Stimulated activated CD4-positive, alpha-beta T cell treated with anti-CD3 and anti-CD28 coated beads, TNF-alpha, amount 100 ng/mL, for 1 hour (primary cell): ENCODE measurements around the gene NF1.
"Not testable (repeated sequence)": the region's sequence is repeated elsewhere in the genome, so short reads cannot be mapped to it uniquely, and the experiment has no call there.

Experiments
- DNase-seq, 3 donors: peaks; one replicate each; pipeline ENCODE4 v3.0.0-alpha.2; 2020; ENCODE audit warnings: low read depth in 3 of 3, low spot score in 1 of 3

The NF1 gene

GRCh38 chr17:31085563-31085962 is 9.2 kb upstream of the NF1 start:
- DNase-seq = no peak

DNA sequence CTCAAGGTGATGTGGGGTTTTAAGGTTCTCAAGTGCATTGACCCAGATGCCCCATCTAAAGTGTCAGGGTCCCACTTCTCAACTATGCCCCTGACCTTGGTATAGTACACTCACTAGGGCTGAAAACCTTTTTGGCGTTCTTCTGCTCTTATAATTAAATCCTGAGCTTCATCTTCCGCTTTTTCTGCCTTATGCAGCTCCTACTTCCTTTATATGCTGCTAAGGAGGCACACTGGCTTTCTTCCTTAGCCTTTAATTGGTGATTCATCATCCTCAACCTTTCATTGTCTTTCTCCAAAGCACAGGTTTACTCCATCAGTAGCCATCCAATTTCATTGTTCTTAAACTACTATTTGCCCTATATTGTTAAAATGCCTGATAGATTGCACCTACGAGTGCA is 5.3 kb upstream of the NF1 start:
- no peak for DNase-seq

DNA sequence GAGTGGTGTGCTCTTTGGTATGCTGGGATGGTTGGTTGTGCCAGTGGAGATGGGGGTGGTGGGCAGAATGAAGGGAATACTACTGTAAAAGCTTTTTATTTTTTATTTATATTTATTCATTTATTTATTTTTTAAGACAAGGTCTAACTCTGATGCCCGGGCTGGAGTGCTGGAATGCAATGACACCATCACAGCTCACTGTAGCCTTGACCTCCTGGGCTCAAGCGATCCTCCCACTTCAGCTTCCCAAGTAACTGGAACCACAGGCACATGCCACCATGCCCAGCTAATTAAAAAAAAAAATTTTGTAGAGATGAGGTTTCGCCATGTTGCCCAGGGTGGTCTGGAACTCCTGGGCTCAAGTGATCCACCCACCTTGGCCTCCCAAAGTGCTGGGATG is 4.1 kb upstream of the NF1 start:
- not testable (repeated sequence) for DNase-seq

- no peak for DNase-seq
These were observed 2.2 kb upstream of the NF1 start for GRCh38 chr17:31092475-31093064.

DNA sequence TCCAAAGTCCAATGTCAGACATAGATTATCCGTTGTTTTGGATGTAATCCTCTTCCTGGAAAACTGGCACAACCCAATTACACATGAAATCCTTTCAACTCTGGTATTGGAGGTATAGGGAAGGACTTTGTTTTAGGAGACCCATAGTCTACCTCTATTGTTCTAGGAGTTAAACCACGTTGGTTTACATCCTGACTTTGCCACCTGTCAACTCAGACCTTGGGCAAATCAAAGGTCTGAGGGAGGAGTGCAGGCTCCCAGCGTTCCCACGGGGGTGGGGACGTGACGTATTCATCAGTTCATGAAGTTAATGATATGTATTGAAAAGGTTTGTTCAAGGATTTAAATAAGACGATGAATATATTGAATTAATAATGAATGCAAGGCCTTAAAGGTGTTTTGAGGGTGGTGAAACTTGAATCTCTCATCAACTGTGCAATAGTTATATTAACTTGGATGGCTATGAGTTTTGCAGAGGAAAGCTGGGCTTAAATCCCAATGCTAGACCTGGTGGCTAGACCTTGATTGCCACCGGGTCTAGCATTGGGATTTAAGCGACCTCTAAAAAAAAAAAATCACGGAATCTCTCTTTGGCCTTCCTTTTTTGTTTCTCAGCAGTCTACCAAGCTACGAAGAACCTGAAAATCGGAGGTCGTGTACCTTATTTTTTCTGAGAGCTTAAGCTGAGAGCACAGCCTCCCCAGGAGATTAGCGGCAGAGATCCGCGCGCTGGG is 744 bp upstream of the NF1 start:
- no peak for DNase-seq

GRCh38 chr17:31095236-31096105 is 694 bp downstream of the NF1 start:
- peak in 1 of 3 donors; percentile 13 for DNase-seq

- no peak for DNase-seq
These were observed 1.3 kb downstream of the NF1 start for GRCh38 chr17:31096106-31096436.

GRCh38 chr17:31099016-31099415 is 4.2 kb downstream of the NF1 start:
- DNase-seq = no peak

GRCh38 chr17:31100840-31101459 is 6.2 kb downstream of the NF1 start:
- no peak for DNase-seq

DNA sequence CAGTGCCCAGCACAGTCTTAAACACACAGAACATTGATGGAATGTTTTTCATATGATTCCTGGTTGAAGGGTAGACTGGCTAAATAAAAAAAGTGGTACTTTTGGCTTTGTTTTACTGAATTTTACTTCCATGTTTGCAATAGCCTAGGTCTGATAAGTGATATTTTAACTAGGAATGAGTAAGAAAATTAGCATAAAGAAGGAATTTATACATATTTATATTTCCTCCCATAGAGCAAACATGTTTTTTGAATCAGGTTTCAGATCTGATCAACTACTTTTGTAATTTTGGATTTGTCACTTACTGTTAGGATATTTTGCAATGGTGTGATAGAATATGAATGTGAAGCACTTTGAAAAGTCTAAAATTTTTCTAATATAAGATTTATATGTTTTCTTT is 7.2 kb downstream of the NF1 start:
- DNase-seq = no peak

- no peak for DNase-seq
These were observed 11.2 kb downstream of the NF1 start for GRCh38 chr17:31105991-31106390.

DNA sequence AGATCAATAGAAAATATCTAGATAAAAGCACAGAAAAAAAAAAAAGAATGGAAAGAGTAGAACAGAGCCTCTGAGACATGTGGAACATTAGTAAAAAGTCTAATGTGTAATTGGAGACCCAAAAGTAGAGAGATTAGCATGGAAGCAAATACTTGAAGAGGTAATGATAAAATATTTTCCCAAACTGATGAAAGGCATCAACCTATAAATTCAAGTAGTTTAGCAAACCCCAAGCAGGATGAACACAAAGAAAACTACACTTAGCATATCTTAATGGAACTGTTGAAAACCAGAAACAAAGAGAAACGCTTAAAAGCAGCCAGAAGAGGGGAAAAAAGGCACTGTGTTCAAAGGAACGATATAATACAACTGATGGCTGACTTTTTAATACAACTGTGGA is 16.4 kb downstream of the NF1 start:
- DNase-seq = no peak

- DNase-seq = no peak
These were observed 17.4 kb downstream of the NF1 start for GRCh38 chr17:31112001-31112661.

- DNase-seq = not testable (repeated sequence)
These were observed 18.6 kb downstream of the NF1 start for GRCh38 chr17:31113368-31113767.

GRCh38 chr17:31113939-31114338 is 19.2 kb downstream of the NF1 start:
- DNase-seq = no peak

DNA sequence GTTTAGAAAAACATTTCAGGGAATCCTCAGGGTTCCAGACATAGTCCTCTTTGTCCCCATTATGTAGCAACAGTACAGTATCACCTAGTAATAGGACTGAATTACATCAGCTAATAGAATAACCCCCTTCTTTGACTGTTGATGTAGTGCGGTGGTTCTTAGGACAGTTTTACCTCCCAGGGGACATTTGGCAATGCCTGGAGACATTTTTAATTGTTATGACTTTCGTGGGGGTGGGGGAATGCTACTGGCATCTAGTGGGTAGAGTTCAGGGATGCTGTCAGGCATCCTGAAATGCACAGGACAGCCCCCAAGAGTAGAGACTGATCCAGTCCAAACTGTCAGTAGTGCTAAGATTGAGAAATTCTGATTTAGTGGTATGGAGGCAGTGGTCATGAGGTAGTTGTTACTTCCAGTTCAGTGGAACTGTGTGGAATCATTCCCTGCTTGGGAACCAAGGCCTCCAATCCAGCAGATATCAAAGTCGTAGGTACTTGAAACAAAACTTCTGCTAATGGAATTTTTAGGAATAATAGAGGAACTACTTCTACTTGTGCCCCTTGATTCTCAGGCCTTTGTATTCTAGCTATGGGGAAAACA is 20.3 kb downstream of the NF1 start:
- no peak for DNase-seq

GRCh38 chr17:31116167-31116566 is 21.4 kb downstream of the NF1 start:
- no peak for DNase-seq

GRCh38 chr17:31122746-31123145 is 28.0 kb downstream of the NF1 start:
- DNase-seq = no peak

DNA sequence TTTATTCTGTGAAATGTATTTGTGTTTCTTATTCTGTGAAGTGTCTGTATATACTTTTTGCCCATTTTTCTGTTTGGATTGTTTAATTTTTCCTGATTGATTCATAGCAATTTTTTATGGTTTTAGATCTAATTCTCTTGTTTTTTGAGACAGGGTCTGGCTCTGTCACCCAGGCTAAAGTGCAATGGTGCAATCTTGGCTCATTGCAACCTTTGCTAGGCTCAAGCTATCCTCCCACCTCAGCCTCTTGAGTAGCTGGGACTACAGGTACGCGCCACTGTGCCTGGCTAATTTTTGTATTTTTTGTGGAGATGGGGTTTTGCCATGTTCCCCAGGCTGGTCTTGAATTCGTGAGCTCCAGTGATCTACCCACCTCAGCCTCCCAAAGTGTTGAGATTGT is 31.5 kb downstream of the NF1 start:
- DNase-seq = no peak

DNA sequence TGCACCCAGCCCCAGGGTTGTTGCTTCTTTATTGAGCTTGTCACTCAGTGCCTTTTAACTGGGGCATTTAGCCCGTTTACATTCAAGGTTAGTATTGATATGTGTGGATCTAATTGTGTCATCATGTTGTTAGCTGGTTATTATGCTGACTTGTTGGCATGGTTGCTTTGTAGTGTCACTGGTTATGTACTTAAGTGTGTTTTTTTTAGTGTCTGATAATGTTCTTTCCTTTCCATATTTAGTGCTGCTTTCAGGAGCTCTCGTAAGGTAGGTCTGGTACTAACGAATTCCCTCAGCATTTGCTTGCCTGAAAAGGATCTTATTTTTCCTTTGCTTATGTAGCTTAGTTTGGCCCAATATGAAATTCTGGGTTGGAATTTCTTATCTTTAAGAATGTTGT is 33.5 kb downstream of the NF1 start:
- DNase-seq = no peak
